ENCODE data around the gene TPI1.

DNA sequence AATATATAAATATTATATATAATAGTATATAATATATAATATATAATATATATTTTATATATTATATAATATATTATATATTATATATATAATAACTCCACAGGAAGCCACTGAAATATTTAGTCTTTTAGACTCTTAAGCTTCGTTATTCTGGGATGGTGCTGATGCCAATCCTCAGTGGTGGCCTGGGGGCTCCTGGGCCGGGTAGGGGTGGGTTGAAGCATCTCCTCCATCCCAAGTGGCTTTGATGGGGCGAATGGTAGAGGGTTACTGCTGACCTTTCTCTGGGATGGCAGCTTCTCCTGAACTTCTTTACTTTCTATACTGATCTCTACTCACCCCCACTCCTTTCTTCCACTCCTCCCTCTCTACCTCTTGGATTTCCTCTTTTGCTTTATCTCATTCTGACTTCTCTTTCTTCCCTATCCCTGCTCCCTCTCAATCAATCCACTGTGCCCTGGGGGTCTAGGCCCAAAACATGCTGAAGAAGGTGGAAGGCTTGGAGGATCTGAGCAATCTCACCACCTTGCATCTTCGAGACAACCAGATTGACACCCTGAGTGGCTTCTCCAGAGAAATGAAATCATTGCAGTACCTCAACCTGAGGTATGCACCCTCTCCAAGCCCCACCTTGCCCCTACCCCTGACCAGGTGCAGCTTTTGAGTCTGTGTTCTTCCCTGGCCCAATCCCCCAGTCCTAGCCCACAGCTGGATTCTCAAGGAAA is 42.3 kb downstream of the TPI1 start:
- TF ChIP-seq CTCF (IDR thresholded peaks at IDR 0.05) (no peak), POLR2A (IDR thresholded peaks at IDR 0.05) (no peak)

Measured in lower leg skin (tissue), 3 donors.